ENCODE measurements around the gene ATG16L1.

GRCh38 chr2:233338812-233339368 lies 87.4 kb downstream of the ATG16L1 start:
- no peak for TF ChIP-seq CTCF (conservative IDR thresholded peaks at IDR 0.05; ENCODE audit: low read depth, low read length)
- no peak for TF ChIP-seq EZH2 (IDR thresholded peaks at IDR 0.05; ENCODE audit: borderline replicate concordance, low read depth, low read length, poor library complexity, severe bottlenecking)
